Heart right ventricle (tissue), 16 donors: Measurements from ENCODE around the gene LMTK3. TPM values are rescaled to one million over a fixed set of nuclear protein-coding genes. Genes with fewer than 3 reads are reported as not detected.

Source experiments
- ATAC-seq, 8 donors: fragments of 200-7000 bp; cut with Tn5 transposase; one replicate each; pipeline ENCODE4 v1.9.1; 2020; ENCODE audit warnings: mild to moderate bottlenecking in 8 of 8, moderate library complexity in 8 of 8, moderate number of reproducible peaks in 1 of 8
- DNase-seq, 2 donors: peaks; one replicate each; pipeline ENCODE4 v3.0.0-alpha.2; 2020
- H3K27ac ChIP-seq, 10 donors: fragments of 200-600 bp; sonication (generic) in 2 of 10; one replicate each; pipeline versions ENCODE4 v1.5.0 to v1.8.0; 2020 to 2022; ENCODE audit warnings: mild to moderate bottlenecking in 3 of 10
- H3K27me3 ChIP-seq, 7 donors: fragments of 200-600 bp; one replicate each; pipeline ENCODE4 v1.8.0; 2021 to 2022; ENCODE audit warnings: mild to moderate bottlenecking in 2 of 7
- H3K36me3 ChIP-seq, 9 donors: fragments of 200-600 bp; sonication (generic) in 1 of 9; one replicate each; pipeline versions ENCODE4 v1.5.0 to v1.8.0; 2020 to 2022; ENCODE audit warnings: mild to moderate bottlenecking in 2 of 9
- H3K4me1 ChIP-seq, 9 donors: fragments of 200-600 bp; sonication (generic) in 1 of 9; one replicate each; pipeline versions ENCODE4 v1.5.0 to v1.8.0; 2020 to 2022; ENCODE audit warnings: mild to moderate bottlenecking in 4 of 9
- H3K4me3 ChIP-seq, 10 donors: fragments of 200-600 bp; sonication (generic) in 2 of 10; one replicate each; pipeline versions ENCODE4 v1.5.0 to v1.8.0; 2020 to 2022; ENCODE audit warnings: mild to moderate bottlenecking in 7 of 10, moderate library complexity in 2 of 10
- H3K9me3 ChIP-seq, 11 donors: fragments of 200-600 bp in 10 of 11; sonication (generic) in 2 of 11; one replicate each; pipeline versions ENCODE4 v1.5.0 to v1.8.0; 2013 to 2022; ENCODE audit warnings: mild to moderate bottlenecking in 2 of 11, control low read depth in 1 of 11, moderate library complexity in 1 of 11
- CTCF ChIP-seq, 9 donors: fragments of 200-600 bp; sonication (generic) in 2 of 9; IDR thresholded peaks; one replicate each; pipeline versions ENCODE4 v1.5.0 to v1.8.0; 2021 to 2022; ENCODE audit warnings: antibody characterized with exemption in 9 of 9, mild to moderate bottlenecking in 5 of 9, moderate library complexity in 1 of 9
- WGBS, 2 donors: extraction: QIAGEN DNeasy Blood & Tissue Kit; methylation state at CpG; one replicate each; pipeline ENCODE4 v1.1.7; 2013; ENCODE audit warnings: inconsistent platforms in 1 of 2; 5-methylcytosine and 5-hydroxymethylcytosine counted together
- intact Hi-C, 10 donors: fragments of 100-400 bp; cut with DNase I; formaldehyde crosslinking; loops; one replicate each; pipeline versions ENCODE4 v1.11.1 to v1.14.2; 2022
- polyA plus RNA-seq, 2 donors: library from polyadenylated mRNA; stranded (reverse); fragments of 200-250 nt; gene quantifications; one replicate each; pipeline ENCODE4 v1.2.3, GENCODE V29; 2013
- total RNA-seq, 10 donors: library from RNA; stranded (reverse); fragmentation: NEBNext Ultra II Directional in 3 of 10; extraction: Animal tissue kit (Norgen Biotek cat#: 25700) in 3 of 10; gene quantifications; one replicate each; pipeline versions ENCODE4 v1.2.1 to v1.2.4, GENCODE V29; 2021 to 2023
- donor health status: Arrhythmogenic right ventricular cardiomyopathy.
- donor health status: ischemic (EF 13 %, LVEDD 7.1; RV severe dilation, severe dysfunction).
- donor health status: healthy with polysubstance abuse.
- donor health status: DM: no; HTN: yes; CAD: no.
- donor health status: DM: no; HTN: no; CAD: no.
- donor health status: ischemic (EF 25% LVEDD 6.9; RV normal size, moderate dysfunction).
- donor health status: ischemic (EF 25% LVEDD 5.7; RV mildly dilated, moderate dysfunction).
- donor health status: healthy.
- donor health status: DM: yes; HTN: yes; CAD: no.
- donor health status: Ischemic cardiomyopathy.
- donor health status: ischemic (EF 35%, LVEDD 5.7; RV mildly dilated, moderate dysfunction).
- donor health status: nonischemic (EF 11% LVEDD 7.7; RV severe dilation, severe dysfunction).
- donor health status: DM: yes; HTN: yes; CAD: no.
- donor health status: PGD.
- donor health status: ischemic (EF 29% LVEDD 5.4; RV normal size, mild dysfunction).
- donor health status: nonischemic (EF 23%, LVEDD 6.1; RV moderate dilation, normal function).

LMTK3 gene
- total and polyA plus RNA-seq, 12 donors: 0.12 to 1.5 (median 0.88) TPM

- DNase-seq (no peak), ATAC-seq (no peak)
- no peaks in the 10 kb centered on the region for H3K27me3 ChIP-seq
- 94 to 95% methylated on average over 2 of the region's 2 CpGs for WGBS, 2 donors
- no peaks in the 10 kb centered on the region for H3K4me1 ChIP-seq
- no peaks in the 10 kb centered on the region for H3K9me3 ChIP-seq
- intact Hi-C loops: no loop called here
- TF ChIP-seq CTCF (IDR thresholded peaks at IDR 0.05): no peak
- H3K36me3 ChIP-seq: peaks cover 0 to 56% (median 14%) of the 10 kb centered on the region in 9 donors
- no peak overlapping the region for H3K27ac ChIP-seq
- H3K4me3 ChIP-seq: no peak overlapping the region
Measured at GRCh38 chr19:48458016-48458415, 53.6 kb downstream of the LMTK3 start.

- DNase-seq (no peak), ATAC-seq (no peak)
- Histone ChIP-seq H3K27me3 (no peaks in the 10 kb centered on the region), H3K4me1 (no peaks in the 10 kb centered on the region), H3K9me3 (no peaks in the 10 kb centered on the region), H3K27ac (no peak overlapping the region), H3K4me3 (no peak overlapping the region), H3K36me3 (peaks cover 0 to 61% (median 25%) of the 10 kb centered on the region in 9 donors)
- 95 to 99% methylated on average over 4 of the region's 4 CpGs for WGBS, 2 donors
- TF ChIP-seq CTCF (IDR thresholded peaks at IDR 0.05): no peak
- intact Hi-C loops: no loop called here
Measured at GRCh38 chr19:48456864-48457263, 54.8 kb downstream of the LMTK3 start.

- Histone ChIP-seq H3K27ac (no peak overlapping the region), H3K4me1 (no peaks in the 10 kb centered on the region), H3K4me3 (no peak overlapping the region), H3K36me3 (peaks cover 0 to 69% (median 34%) of the 10 kb centered on the region in 9 donors), H3K27me3 (no peaks in the 10 kb centered on the region), H3K9me3 (no peaks in the 10 kb centered on the region)
- no peak for DNase-seq
- no peak for TF ChIP-seq CTCF (IDR thresholded peaks at IDR 0.05)
- intact Hi-C loops: no loop called here
- peak in 2 of 8 donors; percentile 12 to 17 for ATAC-seq
- 90 to 91% methylated on average over 11 of the region's 11 CpGs for WGBS, 2 donors
Measured at GRCh38 chr19:48455908-48456562, 55.6 kb downstream of the LMTK3 start.

GRCh38 chr19:48455171-48455907 is 56.3 kb downstream of the LMTK3 start, which contains the start of gene KCNJ14:
KCNJ14 (plus strand) TSS chr19:48455574; CDS start chr19:48461725, 6,151 bp downstream.
- WGBS, 2 donors: 89% methylated on average over 16 of the region's 16 CpGs
- Histone ChIP-seq H3K27ac (no peak within 1 kb of the TSS), H3K4me3 (no peak within 1 kb of the TSS), H3K36me3 (peaks cover 0 to 76% (median 41%) of the 10 kb centered on the region in 9 donors), H3K4me1 (no peaks in the 10 kb centered on the region), H3K27me3 (no peaks in the 10 kb centered on the region), H3K9me3 (no peaks in the 10 kb centered on the region)
- intact Hi-C loops: no loop called here
- DNase-seq (no peak), ATAC-seq (no peak)
- no peak for TF ChIP-seq CTCF (IDR thresholded peaks at IDR 0.05)
